Activated T-cell treated with anti-CD3 and anti-CD28 coated beads, Interleukin-2, amount 50 U/mL, for 48 hours (primary cell): ENCODE measurements around the gene CRTC3.
A peak's percentile ranks its signal among the peaks of the same experiment; 100 is the strongest.
"Not testable (repeated sequence)": the region's sequence is repeated elsewhere in the genome, so short reads cannot be mapped to it uniquely, and the experiment has no call there.

Experiments
- DNase-seq, 2 experiments: peaks; one replicate each; pipeline ENCODE4 v3.0.0-alpha.2; 2020

Gene CRTC3

DNA sequence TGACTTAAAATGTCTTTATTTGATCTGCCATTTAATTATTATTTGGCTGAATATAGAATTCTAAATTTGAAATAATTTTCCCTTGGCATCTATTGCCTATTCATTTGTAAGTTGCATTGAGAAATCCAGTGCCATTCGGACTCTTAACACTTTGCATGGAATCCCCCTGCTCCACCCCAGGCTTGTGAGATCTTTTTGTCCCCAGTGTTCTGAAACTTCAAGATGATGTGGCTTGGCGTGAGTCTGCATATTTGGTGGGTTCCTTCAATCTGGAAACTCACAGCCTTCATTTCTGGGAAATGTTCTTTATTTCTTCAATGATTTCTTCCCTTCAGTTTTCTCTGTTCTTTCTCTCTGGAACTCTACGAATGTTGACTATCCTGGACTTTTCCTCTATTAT lies 103.6 kb downstream of the CRTC3 start:
- DNase-seq, result no peak

DNA sequence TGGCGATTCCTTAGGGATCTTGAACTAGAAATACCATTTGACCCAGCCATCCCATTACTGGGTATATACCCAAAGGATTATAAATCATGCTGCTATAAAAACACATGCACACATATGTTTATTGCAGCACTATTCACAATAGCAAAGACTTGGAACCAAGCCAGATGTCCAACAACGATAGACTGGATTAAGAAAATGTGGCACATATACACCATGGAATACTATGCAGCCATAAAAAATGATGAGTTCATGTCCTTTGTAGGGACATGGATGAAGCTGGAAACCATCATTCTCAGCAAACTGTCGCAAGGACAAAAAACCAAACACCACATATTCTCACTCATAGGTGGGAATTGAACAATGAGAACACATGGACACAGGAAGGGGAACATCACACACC lies 107.3 kb downstream of the CRTC3 start:
- DNase-seq, result not testable (repeated sequence)

DNA sequence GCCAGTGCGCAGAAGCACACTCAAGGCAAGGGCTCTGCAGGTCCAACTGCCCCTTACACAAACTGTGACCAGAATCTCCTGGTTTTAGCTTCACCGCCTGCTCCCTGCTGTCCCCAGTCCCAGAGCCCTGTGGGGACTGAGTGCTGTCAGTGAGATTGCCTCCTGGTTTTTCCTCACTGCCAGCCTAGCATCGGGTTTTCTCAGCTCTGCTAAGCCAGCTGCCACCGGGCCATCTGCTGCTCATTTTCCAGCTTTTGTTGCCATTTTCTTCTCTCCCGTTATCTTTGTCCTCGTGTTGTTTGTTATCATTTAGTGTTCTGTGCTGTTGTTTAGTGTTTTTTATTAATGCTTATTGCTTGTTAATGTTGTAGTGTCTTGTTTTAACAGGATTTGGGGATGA lies 108.0 kb downstream of the CRTC3 start:
- DNase-seq, result no peak

DNA sequence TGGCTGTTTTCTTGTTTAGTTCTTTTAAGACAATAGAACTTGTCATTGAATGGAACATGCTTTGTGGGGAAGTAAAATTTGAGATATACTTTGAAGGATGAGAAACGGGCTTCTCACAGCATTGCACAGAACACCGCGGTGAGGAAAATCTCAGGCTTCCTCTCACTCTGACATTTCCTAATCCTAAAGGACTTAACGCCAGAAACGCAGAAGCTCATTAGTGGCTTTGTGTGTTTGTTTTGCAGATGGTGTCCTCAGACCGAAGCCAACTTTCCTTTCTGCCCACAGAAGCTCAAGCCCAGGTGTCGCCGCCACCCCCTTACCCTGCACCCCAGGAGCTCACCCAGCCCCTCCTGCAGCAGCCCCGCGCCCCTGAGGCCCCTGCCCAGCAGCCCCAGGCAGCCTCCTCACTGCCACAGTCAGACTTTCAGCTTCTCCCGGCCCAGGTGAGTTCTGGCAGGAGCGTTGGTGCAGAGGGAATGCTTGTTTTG lies 108.5 kb downstream of the CRTC3 start:
- no peak for DNase-seq

DNA sequence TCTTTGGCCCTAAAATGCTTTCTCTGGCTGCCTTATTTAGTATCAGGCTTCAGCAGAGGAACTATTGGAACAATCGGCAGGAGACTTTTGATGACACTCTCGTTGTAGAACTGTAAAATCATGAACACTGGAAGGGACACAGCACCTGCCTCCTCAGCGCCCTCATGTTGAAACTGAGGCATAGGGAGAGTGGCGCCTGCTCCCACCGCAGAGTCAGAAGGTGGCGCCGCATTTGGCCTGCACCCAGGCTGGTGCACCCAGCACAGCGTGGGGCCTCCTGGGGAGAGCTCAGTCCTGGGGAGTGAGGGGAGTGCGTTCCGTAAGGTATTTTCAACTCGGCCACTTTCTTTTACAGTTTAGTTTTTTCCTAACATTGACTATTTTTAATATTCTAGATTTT lies 109.2 kb downstream of the CRTC3 start:
- no peak for DNase-seq

DNA sequence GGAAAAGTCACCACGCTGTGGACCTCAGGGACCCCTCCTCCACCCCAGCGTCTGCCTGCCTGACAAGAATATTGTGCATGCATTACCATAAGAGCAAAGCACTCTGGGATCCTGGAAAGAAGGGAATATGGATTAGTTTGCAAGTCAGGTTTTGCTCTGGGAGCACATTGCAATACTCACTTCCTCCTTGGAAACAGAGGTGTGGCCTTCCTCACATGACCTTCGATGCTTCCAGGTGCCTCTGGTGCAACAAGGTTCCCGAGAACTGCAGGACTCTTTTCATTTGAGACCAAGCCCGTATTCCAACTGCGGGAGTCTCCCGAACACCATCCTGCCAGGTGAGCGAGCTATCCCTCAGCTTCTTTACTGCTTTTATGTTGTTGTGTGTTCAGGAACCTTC lies 111.1 kb downstream of the CRTC3 start:
- no peak for DNase-seq

- no peak for DNase-seq
Measured at GRCh38 chr15:90641581-90642463, 112.1 kb downstream of the CRTC3 start.

GRCh38 chr15:90642464-90643300 lies 113.0 kb downstream of the CRTC3 start:
- no peak for DNase-seq

GRCh38 chr15:90643301-90643632 lies 113.5 kb downstream of the CRTC3 start:
- DNase-seq, result no peak

DNA sequence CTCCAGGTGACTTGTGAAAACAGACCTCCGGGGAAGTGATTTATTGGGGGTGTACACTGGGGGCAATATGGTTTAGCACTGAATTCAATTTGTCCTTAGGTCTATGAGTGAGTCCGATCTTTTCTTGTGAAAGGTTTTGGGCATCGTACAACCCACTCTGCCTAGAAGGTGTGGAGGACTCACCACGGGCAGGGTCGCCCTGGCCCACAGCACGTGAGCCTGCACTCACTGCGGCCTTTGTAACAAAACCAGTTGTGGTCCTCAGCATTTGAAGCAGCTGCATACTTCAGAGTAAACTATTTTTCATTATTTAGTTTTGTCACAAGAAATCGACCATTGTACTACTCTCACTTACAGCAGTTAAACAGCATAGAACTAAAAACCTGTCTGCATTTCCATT lies 114.8 kb downstream of the CRTC3 start:
- DNase-seq, result no peak

GRCh38 chr15:90644952-90645725 lies 115.4 kb downstream of the CRTC3 start:
- DNase-seq, result no peak

DNA sequence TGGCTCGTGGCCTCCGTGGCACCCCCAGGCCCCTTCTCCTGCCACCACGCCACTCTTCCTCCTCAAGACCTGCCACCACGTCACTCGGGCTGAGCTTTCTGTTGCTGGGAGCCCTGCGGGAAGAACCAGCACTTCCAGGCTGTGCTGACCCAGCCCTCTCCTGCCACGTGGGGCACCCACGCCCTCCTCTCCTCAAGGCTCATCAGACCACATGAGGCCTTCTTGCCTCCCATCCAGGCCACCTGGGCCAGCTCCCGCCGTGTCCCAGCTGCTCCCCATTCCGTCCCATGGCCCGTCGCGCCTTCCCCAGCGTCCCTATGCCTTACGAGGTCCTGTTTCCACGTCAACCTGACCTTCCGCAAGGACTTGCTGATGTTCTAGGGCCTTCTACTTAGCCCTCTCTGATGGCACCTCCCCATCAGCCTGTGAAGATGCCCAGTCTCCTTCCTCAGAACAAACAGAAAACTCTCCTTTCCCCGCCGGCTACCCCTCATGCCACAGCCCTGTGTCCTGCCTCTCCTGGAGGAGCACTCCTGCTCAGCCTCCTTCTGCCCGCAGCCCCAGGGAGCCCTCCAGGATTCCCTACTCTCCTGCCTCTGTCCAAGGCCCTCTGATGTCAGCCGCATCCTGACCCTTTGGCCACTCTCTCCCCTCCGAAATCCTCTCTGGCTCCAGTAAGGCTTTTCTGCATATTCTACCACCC lies 116.3 kb downstream of the CRTC3 start:
- no peak for DNase-seq

- DNase-seq, result no peak
Measured at GRCh38 chr15:90646662-90647305, 117.1 kb downstream of the CRTC3 start.

DNA sequence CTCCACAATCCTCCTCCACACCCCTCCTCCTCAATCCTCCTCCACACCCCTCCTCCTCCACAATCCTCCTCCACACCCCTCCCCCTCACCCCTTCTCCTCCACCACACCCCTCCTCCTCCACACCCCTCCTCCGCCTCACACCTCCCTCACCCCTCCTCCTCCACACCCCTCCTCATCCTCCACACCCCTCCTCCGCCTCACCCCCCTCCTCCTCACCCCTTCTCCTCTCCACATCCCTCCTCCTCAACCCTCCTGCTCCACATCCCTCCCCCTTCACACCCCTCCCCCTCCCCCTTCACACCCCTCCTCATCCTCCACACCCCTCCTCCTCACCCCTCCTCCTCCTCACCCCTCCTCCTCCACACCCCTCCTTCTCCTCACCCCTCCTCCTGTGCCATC lies 117.6 kb downstream of the CRTC3 start:
- DNase-seq, result no peak

DNA sequence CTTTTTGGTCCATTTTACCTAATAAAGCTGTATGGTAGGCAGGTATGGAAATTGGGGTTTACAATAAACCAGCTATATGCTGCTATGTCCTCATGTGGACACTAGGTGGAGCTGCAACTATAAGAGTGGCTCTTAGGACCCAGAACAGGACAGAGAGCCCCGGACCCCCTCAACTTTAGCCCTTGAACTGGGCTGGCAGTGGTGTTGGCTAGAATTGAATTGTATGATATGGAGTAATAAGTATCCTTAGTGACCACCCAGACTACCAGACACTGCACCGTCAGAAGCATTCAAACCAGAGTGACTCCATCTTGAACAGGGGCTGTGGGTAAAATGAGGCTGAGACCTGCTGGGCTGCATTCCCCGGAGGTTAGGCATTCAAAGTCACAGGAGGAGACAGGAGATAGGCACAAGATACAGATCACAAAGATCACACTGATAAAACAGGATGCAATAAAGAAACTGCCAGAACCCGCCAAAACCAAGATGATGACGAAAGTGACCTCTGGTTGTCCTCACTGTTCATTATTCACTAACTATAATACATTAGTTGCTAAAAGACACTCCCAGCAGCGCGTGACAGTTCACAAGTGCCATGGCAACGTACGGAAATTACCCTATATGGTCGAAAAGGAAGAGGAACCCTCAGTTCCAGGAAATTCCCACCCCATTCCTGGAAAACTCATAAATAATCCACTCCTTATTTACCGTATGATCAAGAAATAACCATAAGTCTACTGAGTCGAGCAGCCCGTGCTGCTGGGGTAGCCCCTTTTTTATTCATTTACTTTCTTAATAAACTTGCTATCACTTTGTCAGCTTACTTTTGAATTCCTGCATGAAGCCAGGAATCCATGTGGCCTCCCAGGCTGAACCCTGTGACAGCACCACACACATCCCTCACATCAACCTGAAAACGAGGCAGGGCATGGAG lies 118.7 kb downstream of the CRTC3 start:
- peak; percentile 73 to 76 for DNase-seq

GRCh38 chr15:90650117-90650955 lies 120.6 kb downstream of the CRTC3 start:
- no peak for DNase-seq

DNA sequence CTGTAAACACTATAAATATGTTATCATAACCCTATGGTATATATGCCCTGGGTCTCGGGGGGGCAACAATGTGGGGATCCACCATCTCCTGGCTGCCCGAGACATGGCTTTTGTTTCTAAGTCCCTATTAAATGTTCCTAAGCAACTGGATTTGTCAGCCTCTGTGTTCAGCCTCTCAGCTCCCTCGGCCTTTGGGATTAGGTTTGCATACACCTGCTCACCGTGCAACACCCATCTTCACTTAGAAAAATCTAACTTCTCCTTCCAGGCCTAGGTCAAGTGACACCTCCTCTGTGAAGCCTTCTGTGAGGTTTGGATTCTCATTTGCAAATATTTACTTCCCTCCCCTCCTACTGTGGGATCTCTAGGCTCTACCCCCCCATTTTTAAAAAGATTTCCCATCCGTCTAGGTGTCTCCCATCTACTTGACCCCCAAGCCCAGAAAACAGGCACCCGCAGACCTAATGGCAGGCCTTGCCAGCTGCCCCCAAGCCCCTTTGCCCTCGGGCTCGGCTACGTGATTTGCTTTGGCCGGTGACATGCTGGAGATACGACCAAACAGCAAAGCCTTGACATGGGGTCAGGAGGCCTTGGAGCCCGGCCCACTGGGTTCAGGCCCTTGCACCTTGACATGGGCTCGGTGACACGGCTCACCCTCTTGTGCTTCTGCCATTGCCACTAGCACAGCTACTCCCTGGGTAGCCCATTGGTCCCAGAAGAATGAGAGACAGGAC lies 121.4 kb downstream of the CRTC3 start:
- DNase-seq, result no peak

- DNase-seq, result no peak
Measured at GRCh38 chr15:90654233-90655136, 124.8 kb downstream of the CRTC3 start.
